Glutamatergic neuron (in vitro differentiated cells): Measurements from ENCODE around the gene SHANK1. TPM values are rescaled to one million over a fixed set of nuclear protein-coding genes. Genes with fewer than 3 reads are reported as not detected.

Experiments
- DNase-seq: peaks from one replicate; pipeline ENCODE4 v3.0.0; 2022
- H3K27ac Mint-ChIP-seq: one replicate; pipeline ENCODE4 v1.8.0; 2020; ENCODE audit warnings: mild to moderate bottlenecking, mixed read lengths, inconsistent platforms; ENCODE audit not compliant: unreplicated experiment
- H3K27me3 Mint-ChIP-seq: one replicate; pipeline ENCODE4 v1.8.0; 2020; ENCODE audit warnings: mild to moderate bottlenecking, moderate library complexity, mixed read lengths, inconsistent platforms; ENCODE audit not compliant: unreplicated experiment
- H3K36me3 Mint-ChIP-seq: one replicate; pipeline ENCODE4 v1.8.0; 2020; ENCODE audit warnings: mild to moderate bottlenecking, mixed read lengths, inconsistent platforms; ENCODE audit not compliant: unreplicated experiment
- H3K4me1 Mint-ChIP-seq: one replicate; pipeline ENCODE4 v1.8.0; 2020; ENCODE audit warnings: mild to moderate bottlenecking, low read depth, mixed read lengths, inconsistent platforms; ENCODE audit not compliant: unreplicated experiment
- H3K4me3 Mint-ChIP-seq: one replicate; pipeline ENCODE4 v1.8.0; 2020; ENCODE audit warnings: mild to moderate bottlenecking, mixed read lengths, inconsistent platforms; ENCODE audit not compliant: unreplicated experiment
- H3K9me3 Mint-ChIP-seq: one replicate; pipeline ENCODE4 v1.8.0; 2020; ENCODE audit warnings: mild to moderate bottlenecking, moderate library complexity, mixed read lengths, inconsistent platforms; ENCODE audit not compliant: unreplicated experiment
- total RNA-seq: library from RNA; stranded (reverse); fragmentation: NEBNext Ultra II Directional; extraction: Animal tissue kit (Norgen Biotek cat#: 25700); gene quantifications from one replicate; pipeline ENCODE4 v1.2.1, GENCODE V29; 2021; ENCODE audit not compliant: unreplicated experiment
- TF ChIP-seq, protein P1 (sequence below): fragments of 200-600 bp; sonication (generic); IDR thresholded peaks from one replicate; pipeline ENCODE4 v1.5.0; 2021; ENCODE audit not compliant: partially characterized antibody, unreplicated experiment

Gene SHANK1
- total RNA-seq, 1 donor from 2014 or later: 19.0 TPM

- Mint-ChIP-seq H3K36me3 (peaks cover 15% of the 10 kb centered on the region), H3K27ac (peak within 1 kb of the TSS; percentile 48), H3K4me3 (peak within 1 kb of the TSS; percentile 88), H3K9me3 (peaks cover 14% of the 10 kb centered on the region), H3K27me3 (peaks cover 14% of the 10 kb centered on the region), H3K4me1 (peaks cover 5% of the 10 kb centered on the region)
- TF ChIP-seq, protein P1, sequence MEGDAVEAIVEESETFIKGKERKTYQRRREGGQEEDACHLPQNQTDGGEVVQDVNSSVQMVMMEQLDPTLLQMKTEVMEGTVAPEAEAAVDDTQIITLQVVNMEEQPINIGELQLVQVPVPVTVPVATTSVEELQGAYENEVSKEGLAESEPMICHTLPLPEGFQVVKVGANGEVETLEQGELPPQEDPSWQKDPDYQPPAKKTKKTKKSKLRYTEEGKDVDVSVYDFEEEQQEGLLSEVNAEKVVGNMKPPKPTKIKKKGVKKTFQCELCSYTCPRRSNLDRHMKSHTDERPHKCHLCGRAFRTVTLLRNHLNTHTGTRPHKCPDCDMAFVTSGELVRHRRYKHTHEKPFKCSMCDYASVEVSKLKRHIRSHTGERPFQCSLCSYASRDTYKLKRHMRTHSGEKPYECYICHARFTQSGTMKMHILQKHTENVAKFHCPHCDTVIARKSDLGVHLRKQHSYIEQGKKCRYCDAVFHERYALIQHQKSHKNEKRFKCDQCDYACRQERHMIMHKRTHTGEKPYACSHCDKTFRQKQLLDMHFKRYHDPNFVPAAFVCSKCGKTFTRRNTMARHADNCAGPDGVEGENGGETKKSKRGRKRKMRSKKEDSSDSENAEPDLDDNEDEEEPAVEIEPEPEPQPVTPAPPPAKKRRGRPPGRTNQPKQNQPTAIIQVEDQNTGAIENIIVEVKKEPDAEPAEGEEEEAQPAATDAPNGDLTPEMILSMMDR: no peak
- DNase-seq: peak; percentile 87
Measured at GRCh38 chr19:50639121-50640112, 80.2 kb downstream of the SHANK1 start, which contains the start of gene SYT3. TSS of gene SYT3 (minus strand) at chr19:50639881. CDS start at chr19:50637411, 2,470 bp downstream.

GRCh38 chr19:50638600-50638999 is 81.0 kb downstream of the SHANK1 start:
- peak overlapping the region; percentile 88 for H3K4me3 Mint-ChIP-seq
- H3K27me3 Mint-ChIP-seq: peaks cover 14% of the 10 kb centered on the region
- peaks cover 20% of the 10 kb centered on the region for H3K36me3 Mint-ChIP-seq
- H3K4me1 Mint-ChIP-seq: peaks cover 5% of the 10 kb centered on the region
- TF ChIP-seq, protein P1: no peak
- peak overlapping the region; percentile 48 for H3K27ac Mint-ChIP-seq
- peaks cover 17% of the 10 kb centered on the region for H3K9me3 Mint-ChIP-seq
- no peak for DNase-seq

DNA sequence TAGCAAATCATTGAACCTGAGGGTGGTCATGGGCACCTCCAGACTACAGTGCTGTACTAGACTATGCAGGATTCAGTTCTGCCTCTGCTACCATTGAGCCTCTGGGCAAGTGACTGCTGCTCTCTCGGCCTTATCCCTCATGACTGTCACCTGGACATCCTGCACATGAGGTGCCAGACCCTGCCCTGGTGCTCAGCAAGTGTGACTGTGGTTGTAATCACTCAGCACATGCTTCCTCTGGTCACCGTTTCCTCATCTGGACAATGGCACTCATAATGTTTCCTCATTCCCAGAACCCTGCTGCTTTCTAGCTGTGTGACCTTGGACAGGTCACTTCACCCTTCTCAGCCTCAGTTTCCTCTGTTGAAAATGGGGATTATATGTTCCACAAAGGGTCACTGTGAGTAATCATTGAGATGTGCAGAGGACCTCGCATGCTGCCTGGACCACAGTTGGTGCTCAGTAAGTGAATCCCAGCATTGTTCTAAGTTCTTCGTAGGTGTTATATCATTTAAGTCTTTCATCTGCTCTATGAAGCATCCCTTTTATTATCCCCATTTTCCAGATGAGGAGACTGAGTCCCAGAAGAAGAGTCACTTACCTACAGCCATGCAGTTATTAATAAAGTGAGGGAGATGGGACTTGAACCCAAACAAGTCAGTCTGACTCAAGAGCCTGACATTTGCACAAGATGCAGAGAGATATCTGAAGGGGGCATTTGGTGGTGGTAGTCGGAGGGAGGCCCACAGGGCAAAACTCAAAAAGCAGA is 83.1 kb downstream of the SHANK1 start:
- TF ChIP-seq, protein P1: no peak
- peaks cover 20% of the 10 kb centered on the region for H3K9me3 Mint-ChIP-seq
- peaks cover 20% of the 10 kb centered on the region for H3K36me3 Mint-ChIP-seq
- peaks cover 5% of the 10 kb centered on the region for H3K4me1 Mint-ChIP-seq
- peaks cover 18% of the 10 kb centered on the region for H3K27me3 Mint-ChIP-seq
- H3K4me3 Mint-ChIP-seq: no peak overlapping the region
- DNase-seq: no peak
- no peak overlapping the region for H3K27ac Mint-ChIP-seq

- no peak overlapping the region for H3K27ac Mint-ChIP-seq
- DNase-seq: no peak
- TF ChIP-seq, protein P1: no peak
- H3K27me3 Mint-ChIP-seq: peaks cover 20% of the 10 kb centered on the region
- H3K4me1 Mint-ChIP-seq: peaks cover 5% of the 10 kb centered on the region
- H3K4me3 Mint-ChIP-seq: no peak overlapping the region
- H3K36me3 Mint-ChIP-seq: peaks cover 20% of the 10 kb centered on the region
- peaks cover 24% of the 10 kb centered on the region for H3K9me3 Mint-ChIP-seq
Measured at GRCh38 chr19:50633973-50634372, 85.6 kb downstream of the SHANK1 start.
